Hepatocyte (in vitro differentiated cells): ENCODE results near the gene NDC80. TPM values are rescaled to one million over a fixed set of nuclear protein-coding genes. Genes with fewer than 3 reads are reported as not detected.

ENCODE experiments used
- DNase-seq: peaks from one replicate; pipeline ENCODE4 v3.0.0-alpha.2; 2016; ENCODE audit warnings: low spot score
- H2AFZ ChIP-seq: fragments of 200-600 bp; sonication (generic); 2 replicates; pipeline ENCODE4 v1.6.0; 2016; ENCODE audit warnings: antibody characterized with exemption, mild to moderate bottlenecking
- H3K27ac ChIP-seq: fragments of 200-600 bp; sonication (generic); 2 replicates; pipeline ENCODE4 v1.5.1; 2016; ENCODE audit warnings: mild to moderate bottlenecking
- H3K27me3 ChIP-seq: fragments of 200-600 bp; sonication (generic); 2 replicates; pipeline ENCODE4 v1.6.1; 2016
- H3K36me3 ChIP-seq: fragments of 200-600 bp; sonication (generic); replicated peaks from 2 replicates; pipeline ENCODE4 v1.5.1; 2016; ENCODE audit warnings: low read depth; ENCODE audit not compliant: insufficient read depth
- H3K4me1 ChIP-seq: fragments of 200-600 bp; sonication (generic); 2 replicates; pipeline ENCODE4 v1.5.1; 2016; ENCODE audit warnings: mild to moderate bottlenecking, moderate library complexity; ENCODE audit not compliant: insufficient read depth
- H3K4me2 ChIP-seq: fragments of 200-600 bp; sonication (generic); 2 replicates; pipeline ENCODE4 v1.6.0; 2016
- H3K4me3 ChIP-seq: fragments of 200-600 bp; sonication (generic); 2 replicates; pipeline ENCODE4 v1.5.1; 2016; ENCODE audit warnings: mild to moderate bottlenecking
- H3K79me2 ChIP-seq: fragments of 200-600 bp; sonication (generic); 2 replicates; pipeline ENCODE4 v1.6.0; 2017; ENCODE audit warnings: mild to moderate bottlenecking
- H3K9me2 ChIP-seq: fragments of 200-600 bp; sonication (generic); replicated peaks from 2 replicates; pipeline ENCODE4 v1.6.0; 2017; ENCODE audit warnings: mild to moderate bottlenecking; ENCODE audit not compliant: insufficient read depth
- H3K9me3 ChIP-seq: fragments of 200-600 bp; sonication (generic); 2 replicates; pipeline ENCODE4 v1.5.1; 2016; ENCODE audit warnings: low read depth, mild to moderate bottlenecking
- H4K20me1 ChIP-seq: fragments of 200-600 bp; sonication (generic); 2 replicates; pipeline ENCODE4 v1.6.0; 2016; ENCODE audit warnings: mild to moderate bottlenecking; ENCODE audit not compliant: insufficient read depth, poor library complexity, severe bottlenecking
- EZH2 ChIP-seq: fragments of 200-600 bp; sonication (generic); IDR thresholded peaks from 2 replicates; pipeline ENCODE4 v1.6.1; 2016; ENCODE audit warnings: antibody characterized with exemption, mild to moderate bottlenecking, borderline replicate concordance
- EZH2phosphoT487 ChIP-seq: fragments of 200-600 bp; sonication (generic); IDR thresholded peaks from one replicate; pipeline ENCODE4 v1.6.1; 2018; ENCODE audit warnings: antibody characterized with exemption, mild to moderate bottlenecking, low read depth, moderate library complexity; ENCODE audit not compliant: unreplicated experiment, severe bottlenecking
- WGBS: methylation state at CpG from one replicate; pipeline ENCODE4 v1.1.6; 2016; ENCODE audit warnings: low lambda C conversion rate; ENCODE audit errors: missing lambda C conversion rate; 5-methylcytosine and 5-hydroxymethylcytosine counted together
- polyA plus RNA-seq: library from polyadenylated mRNA; unstranded; fragments of >200 nt; fragmentation: Nextera tagmentation; extraction: Ambion mirVana; gene quantifications from 2 replicates; pipeline ENCODE4 v1.2.1, GENCODE V29; 2016
- total RNA-seq: library from RNA; depleted of rRNA; stranded (reverse); fragments of >200 nt; gene quantifications from 2 replicates; pipeline ENCODE4 v1.2.3, GENCODE V29; 2014
- TF ChIP-seq, protein P1 (sequence below): fragments of 200-600 bp; sonication (generic); IDR thresholded peaks from 2 replicates; pipeline ENCODE4 v1.5.1; 2016; ENCODE audit warnings: antibody characterized with exemption, mild to moderate bottlenecking; ENCODE audit not compliant: poor library complexity

NDC80 gene
- total and polyA plus RNA-seq, 2 experiments from 2014 or later = 3.9 to 6.5 TPM

DNA sequence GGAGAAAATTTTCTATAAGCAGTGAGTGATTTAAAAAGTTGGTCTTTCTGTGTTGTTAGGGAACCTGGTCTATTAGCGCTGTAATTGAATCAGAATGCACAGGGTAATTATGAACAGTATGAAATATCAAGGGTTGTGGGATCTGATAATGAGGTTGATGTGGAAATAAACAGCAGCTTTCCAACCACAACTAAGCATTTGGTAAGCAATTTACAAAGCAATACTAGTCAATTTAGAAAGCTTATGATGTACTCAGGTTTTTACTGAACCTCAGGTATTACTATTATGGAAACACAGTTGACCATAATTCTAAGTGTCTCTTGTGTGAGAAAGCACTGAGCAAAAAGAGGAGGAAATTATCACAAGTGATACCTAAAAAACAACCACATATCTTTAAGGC is 73.2 kb downstream of the NDC80 start:
- Histone ChIP-seq H2AFZ (no peak overlapping the region), H3K79me2 (no peaks in the 10 kb centered on the region), H3K9me2 (no peaks in the 10 kb centered on the region), H3K4me1 (no peaks in the 10 kb centered on the region), H3K4me3 (no peak overlapping the region), H3K9me3 (no peaks in the 10 kb centered on the region), H3K27ac (no peak overlapping the region), H3K4me2 (no peak overlapping the region), H4K20me1 (no peaks in the 10 kb centered on the region), H3K36me3 (no peaks in the 10 kb centered on the region), H3K27me3 (peaks cover 4% of the 10 kb centered on the region)
- no peak for DNase-seq
- WGBS = 97% methylated on average over 1 of the region's 1 CpG
- TF ChIP-seq, protein P1, sequence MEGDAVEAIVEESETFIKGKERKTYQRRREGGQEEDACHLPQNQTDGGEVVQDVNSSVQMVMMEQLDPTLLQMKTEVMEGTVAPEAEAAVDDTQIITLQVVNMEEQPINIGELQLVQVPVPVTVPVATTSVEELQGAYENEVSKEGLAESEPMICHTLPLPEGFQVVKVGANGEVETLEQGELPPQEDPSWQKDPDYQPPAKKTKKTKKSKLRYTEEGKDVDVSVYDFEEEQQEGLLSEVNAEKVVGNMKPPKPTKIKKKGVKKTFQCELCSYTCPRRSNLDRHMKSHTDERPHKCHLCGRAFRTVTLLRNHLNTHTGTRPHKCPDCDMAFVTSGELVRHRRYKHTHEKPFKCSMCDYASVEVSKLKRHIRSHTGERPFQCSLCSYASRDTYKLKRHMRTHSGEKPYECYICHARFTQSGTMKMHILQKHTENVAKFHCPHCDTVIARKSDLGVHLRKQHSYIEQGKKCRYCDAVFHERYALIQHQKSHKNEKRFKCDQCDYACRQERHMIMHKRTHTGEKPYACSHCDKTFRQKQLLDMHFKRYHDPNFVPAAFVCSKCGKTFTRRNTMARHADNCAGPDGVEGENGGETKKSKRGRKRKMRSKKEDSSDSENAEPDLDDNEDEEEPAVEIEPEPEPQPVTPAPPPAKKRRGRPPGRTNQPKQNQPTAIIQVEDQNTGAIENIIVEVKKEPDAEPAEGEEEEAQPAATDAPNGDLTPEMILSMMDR = no peak
- TF ChIP-seq EZH2phosphoT487 = no peak
- no peak for TF ChIP-seq EZH2

DNA sequence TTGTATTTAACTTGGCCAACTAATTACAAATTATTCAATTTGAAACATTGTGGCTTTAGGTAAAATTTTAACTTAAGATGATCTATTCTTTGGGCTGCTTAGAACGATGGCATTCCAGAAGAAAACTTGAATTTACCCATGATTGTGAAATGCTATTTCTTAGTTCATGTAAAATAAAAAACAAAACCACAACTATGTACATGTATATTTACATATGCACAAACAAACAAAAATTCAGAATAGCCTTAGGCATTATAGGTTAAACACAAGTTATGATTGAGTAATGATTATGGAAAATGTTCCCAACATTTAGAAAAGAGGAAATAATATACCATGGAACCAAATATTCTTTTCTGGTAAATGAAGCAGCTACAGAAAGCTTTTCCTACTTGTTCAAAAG is 80.6 kb downstream of the NDC80 start:
- no peak for DNase-seq
- no peak overlapping the region for H3K4me3 ChIP-seq
- H3K4me1 ChIP-seq = no peaks in the 10 kb centered on the region
- no peak for TF ChIP-seq EZH2phosphoT487
- TF ChIP-seq, protein P1 = no peak
- TF ChIP-seq EZH2 = no peak
- no peaks in the 10 kb centered on the region for H3K36me3 ChIP-seq
- no peak overlapping the region for H3K4me2 ChIP-seq
- H3K27ac ChIP-seq = no peak overlapping the region
- H3K79me2 ChIP-seq = peaks cover 8% of the 10 kb centered on the region
- no peaks in the 10 kb centered on the region for H3K9me3 ChIP-seq
- H3K9me2 ChIP-seq = no peaks in the 10 kb centered on the region
- no peaks in the 10 kb centered on the region for H3K27me3 ChIP-seq
- no peak overlapping the region for H2AFZ ChIP-seq
- 83% methylated on average over 1 of the region's 1 CpG for WGBS
- H4K20me1 ChIP-seq = no peaks in the 10 kb centered on the region

DNA sequence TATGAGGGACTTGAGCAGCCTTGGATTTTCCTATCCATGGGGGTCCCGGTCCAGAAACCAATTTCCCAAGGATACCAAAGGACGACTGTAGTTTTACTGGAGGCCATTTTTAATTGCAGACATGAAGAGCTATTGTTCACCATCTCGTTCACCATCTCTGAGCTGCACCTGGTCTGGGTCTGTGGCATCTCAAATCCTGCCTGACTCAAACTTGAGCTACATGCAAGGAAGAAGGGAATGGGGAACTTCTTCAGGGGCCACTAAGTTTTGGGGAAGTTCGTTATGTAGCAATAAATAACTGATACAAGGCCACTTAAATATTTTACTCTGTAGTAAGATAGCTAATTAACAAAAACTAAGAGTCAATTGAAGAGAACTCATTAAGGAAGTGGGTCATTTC is 82.1 kb downstream of the NDC80 start:
- Histone ChIP-seq H2AFZ (no peak overlapping the region), H3K36me3 (no peaks in the 10 kb centered on the region), H3K27me3 (no peaks in the 10 kb centered on the region), H3K4me2 (no peak overlapping the region), H3K27ac (no peak overlapping the region), H3K9me3 (no peaks in the 10 kb centered on the region), H3K79me2 (peaks cover 20% of the 10 kb centered on the region), H3K4me3 (no peak overlapping the region), H3K4me1 (peaks cover 2% of the 10 kb centered on the region), H3K9me2 (no peaks in the 10 kb centered on the region), H4K20me1 (peaks cover 2% of the 10 kb centered on the region)
- 60% methylated on average over 4 of the region's 4 CpGs for WGBS
- no peak for TF ChIP-seq EZH2
- TF ChIP-seq EZH2phosphoT487 = no peak
- TF ChIP-seq, protein P1 = no peak
- DNase-seq = no peak
